OCI-LY7 (cell line): ENCODE data around the gene ADARB2. TPM values are rescaled to one million over a fixed set of nuclear protein-coding genes. Genes with fewer than 3 reads are reported as not detected.
A peak's percentile ranks its signal among the peaks of the same experiment; 100 is the strongest.

Source experiments
- BruUV-seq: library from RNA; stranded (reverse); fragments of 400-500 nt; replicated peaks from 2 replicates; lab custom pipeline; 2021; lab: Mats Ljungman, UMichigan
- CTCF ChIA-PET: fragments of 300-600 bp; sonication (Branson Sonifier 250); formaldehyde crosslinking; loops from one replicate; lab custom pipeline; 2022; ENCODE audit warnings: antibody characterized with exemption; ENCODE audit not compliant: unreplicated experiment; lab: Charles Lee
- POLR2A ChIA-PET: fragments of 300-600 bp; sonication (Branson Sonifier 250); formaldehyde crosslinking; loops from one replicate; lab custom pipeline; 2022; ENCODE audit warnings: antibody characterized with exemption; lab: Charles Lee
- DNase-seq: peaks from one replicate; pipeline ENCODE4 v3.0.0-alpha.2; 2015; ENCODE audit warnings: low spot score
- H2AFZ ChIP-seq: fragments of 200-600 bp; sonication (generic), shearing (Covaris generic); 2 replicates; pipeline ENCODE4 v1.6.1; 2014; ENCODE audit warnings: mild to moderate bottlenecking, antibody characterized with exemption, low read length, moderate library complexity
- H3K27ac ChIP-seq: fragments of 200-600 bp; sonication (generic); 2 replicates; pipeline ENCODE4 v1.5.1; 2014; ENCODE audit warnings: mixed run types, low read depth, mild to moderate bottlenecking, moderate library complexity, low read length, inconsistent platforms; ENCODE audit not compliant: poor library complexity, severe bottlenecking
- H3K36me3 ChIP-seq: fragments of 200-600 bp; sonication (generic); 2 replicates; pipeline ENCODE4 v1.6.1; 2014; ENCODE audit warnings: mild to moderate bottlenecking, antibody characterized with exemption, low read length, moderate library complexity, mixed read lengths; ENCODE audit not compliant: insufficient read depth
- H3K4me1 ChIP-seq: fragments of 200-600 bp; sonication (generic); 2 replicates; pipeline ENCODE4 v1.5.1; 2014; ENCODE audit warnings: mild to moderate bottlenecking, low read length; ENCODE audit not compliant: insufficient read depth, poor library complexity, severe bottlenecking
- H3K4me2 ChIP-seq: fragments of 200-600 bp; sonication (generic); 2 replicates; pipeline ENCODE4 v1.6.1; 2014; ENCODE audit warnings: mild to moderate bottlenecking, low read length
- H3K4me3 ChIP-seq: fragments of 200-600 bp; sonication (generic); 2 replicates; pipeline ENCODE4 v1.5.1; 2014; ENCODE audit warnings: mild to moderate bottlenecking, low read depth, low read length; ENCODE audit not compliant: poor library complexity, severe bottlenecking
- H3K79me2 ChIP-seq: fragments of 200-600 bp; sonication (generic); 2 replicates; pipeline ENCODE4 v1.6.1; 2016; ENCODE audit warnings: low read depth, mild to moderate bottlenecking, low read length, moderate library complexity, mixed read lengths; ENCODE audit not compliant: insufficient read depth
- H3K9me2 ChIP-seq: fragments of 200-600 bp; sonication (generic); 2 replicates; pipeline ENCODE4 v1.6.1; 2016; ENCODE audit warnings: mild to moderate bottlenecking, low read length, mixed read lengths; ENCODE audit not compliant: insufficient read depth
- H3K9me3 ChIP-seq: fragments of 200-600 bp; sonication (generic); 2 replicates; pipeline ENCODE4 v1.6.1; 2014; ENCODE audit warnings: mild to moderate bottlenecking, mixed run types, low read length, mixed read lengths
- H4K20me1 ChIP-seq: fragments of 200-600 bp; sonication (generic); 2 replicates; pipeline ENCODE4 v1.6.1; 2014; ENCODE audit warnings: mild to moderate bottlenecking, antibody characterized with exemption, low read length, moderate library complexity, mixed read lengths; ENCODE audit not compliant: insufficient read depth
- EZH2phosphoT487 ChIP-seq: fragments of 200-600 bp; sonication (generic); IDR thresholded peaks from 2 replicates; pipeline ENCODE4 v1.6.1; 2018; ENCODE audit warnings: low read depth, borderline replicate concordance, mild to moderate bottlenecking, mixed run types, antibody characterized with exemption, low read length, moderate library complexity, mixed read lengths
- intact Hi-C: fragments of 100-400 bp; cut with micrococcal nuclease; formaldehyde crosslinking; loops from one replicate; pipeline ENCODE4 v1.10.0; 2022; ENCODE audit not compliant: unreplicated experiment
- total RNA-seq, 2 experiments: library from RNA; depleted of rRNA in 1 of 2; stranded (reverse); fragments of >200 nt in 1 of 2; shearing (Covaris generic) in 1 of 2; gene quantifications; 2 replicates each; pipeline ENCODE4 v1.2.3, GENCODE V29; 2014 to 2022
- TF ChIP-seq, protein P1 (sequence below): fragments of 200-600 bp; sonication (generic); conservative IDR thresholded peaks from 2 replicates; pipeline ENCODE4 v1.5.1; 2014; ENCODE audit warnings: mild to moderate bottlenecking, antibody characterized with exemption, low read length, moderate library complexity, mixed read lengths

ADARB2 gene
- total RNA-seq, 2 experiments from 2014 or later: 0.03 TPM; not detected in 1

DNA sequence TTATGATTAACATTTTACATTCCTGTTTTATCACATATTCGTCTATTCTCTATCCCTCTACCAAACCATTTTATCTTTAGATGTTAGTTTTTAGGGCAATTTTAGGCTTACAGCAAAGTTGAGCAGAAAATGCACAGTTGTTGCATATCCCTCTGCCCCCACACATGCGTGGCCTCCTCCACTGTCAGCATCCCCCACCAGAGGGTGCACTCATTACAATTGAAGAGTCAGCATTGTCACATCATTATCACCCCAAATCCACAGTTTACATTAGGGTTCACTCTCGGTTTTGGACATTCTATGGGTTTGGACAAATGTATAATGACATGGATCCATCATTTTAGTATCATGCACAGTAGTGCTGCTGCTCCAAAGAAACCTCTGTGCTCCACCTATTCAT lies 594.7 kb downstream of the ADARB2 start:
- H3K36me3 ChIP-seq: no peaks in the 10 kb centered on the region
- peak; percentile 13 for DNase-seq
- intact Hi-C loops: no loop called here
- no peak overlapping the region for H3K4me2 ChIP-seq
- H2AFZ ChIP-seq: no peak overlapping the region
- no peak overlapping the region for H3K4me3 ChIP-seq
- H4K20me1 ChIP-seq: no peaks in the 10 kb centered on the region
- no peak overlapping the region for H3K27ac ChIP-seq
- 0 out of 2 replicates have a peak, but pooled peaks cover 5% of the 10 kb centered on the region for H3K9me3 ChIP-seq
- no peaks in the 10 kb centered on the region for H3K79me2 ChIP-seq
- no peaks in the 10 kb centered on the region for H3K4me1 ChIP-seq
- BruUV-seq: no TSS peak
- ChIA-PET POLR2A (no interaction called here), CTCF (no interaction called here)
- no peaks in the 10 kb centered on the region for H3K9me2 ChIP-seq
- TF ChIP-seq, protein P1, sequence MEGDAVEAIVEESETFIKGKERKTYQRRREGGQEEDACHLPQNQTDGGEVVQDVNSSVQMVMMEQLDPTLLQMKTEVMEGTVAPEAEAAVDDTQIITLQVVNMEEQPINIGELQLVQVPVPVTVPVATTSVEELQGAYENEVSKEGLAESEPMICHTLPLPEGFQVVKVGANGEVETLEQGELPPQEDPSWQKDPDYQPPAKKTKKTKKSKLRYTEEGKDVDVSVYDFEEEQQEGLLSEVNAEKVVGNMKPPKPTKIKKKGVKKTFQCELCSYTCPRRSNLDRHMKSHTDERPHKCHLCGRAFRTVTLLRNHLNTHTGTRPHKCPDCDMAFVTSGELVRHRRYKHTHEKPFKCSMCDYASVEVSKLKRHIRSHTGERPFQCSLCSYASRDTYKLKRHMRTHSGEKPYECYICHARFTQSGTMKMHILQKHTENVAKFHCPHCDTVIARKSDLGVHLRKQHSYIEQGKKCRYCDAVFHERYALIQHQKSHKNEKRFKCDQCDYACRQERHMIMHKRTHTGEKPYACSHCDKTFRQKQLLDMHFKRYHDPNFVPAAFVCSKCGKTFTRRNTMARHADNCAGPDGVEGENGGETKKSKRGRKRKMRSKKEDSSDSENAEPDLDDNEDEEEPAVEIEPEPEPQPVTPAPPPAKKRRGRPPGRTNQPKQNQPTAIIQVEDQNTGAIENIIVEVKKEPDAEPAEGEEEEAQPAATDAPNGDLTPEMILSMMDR: peak; percentile 72
- no peak for TF ChIP-seq EZH2phosphoT487

DNA sequence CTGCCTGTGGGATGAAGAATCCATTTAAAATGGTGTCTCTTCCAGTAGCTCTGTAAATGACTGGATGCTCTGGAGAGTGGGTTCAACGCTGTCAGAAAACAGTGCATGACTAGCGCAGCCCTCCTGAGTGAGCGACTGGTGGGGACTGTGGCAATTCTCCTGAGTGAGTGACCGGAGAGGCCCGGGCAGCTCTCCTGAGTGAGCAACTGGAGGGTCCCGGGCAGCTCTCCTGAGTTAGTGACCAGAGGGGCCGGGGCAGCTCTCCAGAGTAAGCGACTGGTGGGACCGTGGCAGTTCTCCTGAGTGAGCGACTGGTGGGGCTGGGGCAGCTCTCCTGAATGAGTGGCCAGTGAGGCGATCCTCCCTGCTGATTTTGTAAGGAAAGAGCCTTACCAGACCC lies 595.6 kb downstream of the ADARB2 start:
- Histone ChIP-seq H3K4me3 (no peak overlapping the region), H3K36me3 (no peaks in the 10 kb centered on the region), H3K4me2 (no peak overlapping the region), H3K27ac (no peak overlapping the region), H2AFZ (no peak overlapping the region), H3K79me2 (no peaks in the 10 kb centered on the region), H3K4me1 (no peaks in the 10 kb centered on the region), H4K20me1 (no peaks in the 10 kb centered on the region), H3K9me2 (no peaks in the 10 kb centered on the region), H3K9me3 (0 out of 2 replicates have a peak, but pooled peaks cover 5% of the 10 kb centered on the region)
- ChIA-PET CTCF (no interaction called here), POLR2A (no interaction called here)
- intact Hi-C loops: no loop called here
- BruUV-seq: no TSS peak
- DNase-seq: no peak
- TF ChIP-seq EZH2phosphoT487: no peak
- TF ChIP-seq, protein P1: no peak

DNA sequence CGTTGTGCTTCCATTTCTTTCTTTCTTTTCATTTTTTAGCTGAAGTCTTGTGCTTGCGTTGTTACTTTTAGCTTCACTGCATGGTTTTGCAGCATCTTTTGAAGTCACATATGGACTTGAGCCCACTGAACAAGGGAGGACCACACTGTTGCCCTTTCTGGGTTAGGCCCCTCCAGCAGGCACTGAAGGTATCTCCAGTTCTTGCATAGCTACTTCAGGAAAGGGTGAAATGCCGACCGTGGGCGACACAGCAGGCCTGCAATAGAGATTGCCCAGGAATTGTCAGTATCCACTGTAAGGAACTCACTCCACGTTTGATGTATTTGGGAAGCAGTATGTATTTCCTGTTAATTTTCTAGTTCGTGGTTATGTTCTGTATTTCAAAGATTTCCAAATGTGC lies 596.1 kb downstream of the ADARB2 start:
- Histone ChIP-seq H3K36me3 (no peaks in the 10 kb centered on the region), H3K9me3 (0 out of 2 replicates have a peak, but pooled peaks cover 5% of the 10 kb centered on the region), H3K4me3 (no peak overlapping the region), H4K20me1 (no peaks in the 10 kb centered on the region), H3K9me2 (no peaks in the 10 kb centered on the region), H3K27ac (no peak overlapping the region), H2AFZ (no peak overlapping the region), H3K4me1 (no peaks in the 10 kb centered on the region), H3K4me2 (no peak overlapping the region), H3K79me2 (no peaks in the 10 kb centered on the region)
- no TSS peak for BruUV-seq
- intact Hi-C loops: no loop called here
- CTCF ChIA-PET: no interaction called here
- POLR2A ChIA-PET: no interaction called here
- no peak for DNase-seq
- TF ChIP-seq, protein P1: no peak
- TF ChIP-seq EZH2phosphoT487: no peak
